Aorta (tissue), 5 donors: ENCODE measurements around the gene IFT25. TPM values are rescaled to one million over a fixed set of nuclear protein-coding genes. Genes with fewer than 3 reads are reported as not detected.
"Not testable (repeated sequence)": the region's sequence is repeated elsewhere in the genome, so short reads cannot be mapped to it uniquely, and the experiment has no call there.

Experiments
- ATAC-seq: fragments of 200-7000 bp; cut with Tn5 transposase; one replicate; pipeline ENCODE4 v1.9.1; 2022; ENCODE audit warnings: moderate library complexity; ENCODE audit not compliant: low FRiP score
- DNase-seq, 2 donors: peaks; one replicate each; pipeline ENCODE4 v3.0.0-alpha.2; 2020
- H3K27ac ChIP-seq, 2 donors: one replicate each; pipeline ENCODE4 v1.5.1; 2013; ENCODE audit warnings: low read length in 2 of 2, mild to moderate bottlenecking in 2 of 2, moderate library complexity in 2 of 2, control low read depth in 1 of 2, inconsistent platforms in 1 of 2, low read depth in 1 of 2
- H3K27me3 ChIP-seq, 2 donors: one replicate each; pipeline ENCODE4 v1.6.1; 2013; ENCODE audit warnings: control low read depth in 1 of 2, low read length in 1 of 2, mild to moderate bottlenecking in 1 of 2, moderate library complexity in 1 of 2; ENCODE audit not compliant: insufficient read depth in 2 of 2, control insufficient read depth in 1 of 2
- H3K36me3 ChIP-seq, 2 donors: one replicate each; pipeline ENCODE4 v1.6.1; 2013; ENCODE audit warnings: control low read depth in 1 of 2, low read length in 1 of 2, mild to moderate bottlenecking in 1 of 2; ENCODE audit not compliant: insufficient read depth in 2 of 2, control insufficient read depth in 1 of 2
- H3K4me1 ChIP-seq, 2 donors: one replicate each; pipeline ENCODE4 v1.6.1; 2013; ENCODE audit warnings: low read length in 2 of 2, control low read depth in 1 of 2, mild to moderate bottlenecking in 1 of 2, moderate library complexity in 1 of 2; ENCODE audit not compliant: insufficient read depth in 2 of 2, control insufficient read depth in 1 of 2
- H3K4me3 ChIP-seq, 2 donors: one replicate each; pipeline ENCODE4 v1.5.1; 2013; ENCODE audit warnings: low read length in 2 of 2, control low read depth in 1 of 2, mild to moderate bottlenecking in 1 of 2
- H3K9me3 ChIP-seq: one replicate; pipeline ENCODE4 v1.6.1; 2013; ENCODE audit warnings: mild to moderate bottlenecking, low read length; ENCODE audit not compliant: control insufficient read depth
- WGBS, 2 donors: extraction: QIAGEN DNeasy Blood & Tissue Kit; methylation state at CpG; one replicate each; pipeline ENCODE4 v1.1.7; 2013; 5-methylcytosine and 5-hydroxymethylcytosine counted together
- intact Hi-C, 2 donors: fragments of 100-400 bp; cut with DNase I; formaldehyde crosslinking; loops; one replicate each; pipeline versions ENCODE4 v1.14.2 to v1.15.0; 2022
- polyA plus RNA-seq, 2 donors: library from polyadenylated mRNA; stranded (reverse); fragments of 200-250 nt; gene quantifications; one replicate each; pipeline ENCODE4 v1.2.3, GENCODE V29; 2013
- total RNA-seq, 2 donors: library from RNA; stranded (reverse); fragmentation: NEBNext Ultra II Directional; extraction: Animal tissue kit (Norgen Biotek cat#: 25700); gene quantifications; one replicate each; pipeline ENCODE4 v1.2.1, GENCODE V29; 2021
- donor health status: healthy with polysubstance abuse.
- donor health status: Bipolar disorder and iron deficiency.
- donor health status: DM: no; HTN: no; CAD: no.
- donor health status: DM: no; HTN: no; CAD: no.
- donor health status: DM: yes; HTN: yes; CAD: no.

The IFT25 gene
- total and polyA plus RNA-seq, 4 donors = 14.8 to 39.5 (median 27.1) TPM

DNA sequence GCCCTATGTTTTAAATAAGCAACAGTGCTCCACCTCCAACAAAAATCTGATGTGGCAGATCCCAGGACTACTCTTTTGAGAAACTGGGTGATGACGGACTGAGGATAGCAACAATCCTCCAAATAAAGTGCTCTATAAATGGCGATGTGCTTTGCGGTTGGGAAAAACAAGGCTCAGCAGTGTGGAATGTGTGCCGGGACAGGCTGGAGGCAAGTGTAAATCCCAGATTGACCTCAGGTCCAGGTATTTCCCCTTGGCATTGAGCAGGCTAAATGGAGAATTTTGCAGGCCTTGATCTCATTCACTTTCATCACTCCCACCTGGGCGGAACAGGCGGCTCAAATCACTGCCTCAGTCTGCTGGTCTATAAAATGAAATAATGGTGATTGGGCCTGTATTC lies 35.7 kb upstream of the IFT25 start:
- Histone ChIP-seq H3K27me3 (no peaks in the 10 kb centered on the region), H3K9me3 (no peaks in the 10 kb centered on the region), H3K4me1 (no peaks in the 10 kb centered on the region), H3K4me3 (no peak overlapping the region), H3K36me3 (no peaks in the 10 kb centered on the region), H3K27ac (no peak overlapping the region)
- DNase-seq (no peak), ATAC-seq (no peak)
- intact Hi-C loops = no loop called here
- 90 to 94% methylated on average over 6 of the region's 6 CpGs for WGBS, 2 donors

DNA sequence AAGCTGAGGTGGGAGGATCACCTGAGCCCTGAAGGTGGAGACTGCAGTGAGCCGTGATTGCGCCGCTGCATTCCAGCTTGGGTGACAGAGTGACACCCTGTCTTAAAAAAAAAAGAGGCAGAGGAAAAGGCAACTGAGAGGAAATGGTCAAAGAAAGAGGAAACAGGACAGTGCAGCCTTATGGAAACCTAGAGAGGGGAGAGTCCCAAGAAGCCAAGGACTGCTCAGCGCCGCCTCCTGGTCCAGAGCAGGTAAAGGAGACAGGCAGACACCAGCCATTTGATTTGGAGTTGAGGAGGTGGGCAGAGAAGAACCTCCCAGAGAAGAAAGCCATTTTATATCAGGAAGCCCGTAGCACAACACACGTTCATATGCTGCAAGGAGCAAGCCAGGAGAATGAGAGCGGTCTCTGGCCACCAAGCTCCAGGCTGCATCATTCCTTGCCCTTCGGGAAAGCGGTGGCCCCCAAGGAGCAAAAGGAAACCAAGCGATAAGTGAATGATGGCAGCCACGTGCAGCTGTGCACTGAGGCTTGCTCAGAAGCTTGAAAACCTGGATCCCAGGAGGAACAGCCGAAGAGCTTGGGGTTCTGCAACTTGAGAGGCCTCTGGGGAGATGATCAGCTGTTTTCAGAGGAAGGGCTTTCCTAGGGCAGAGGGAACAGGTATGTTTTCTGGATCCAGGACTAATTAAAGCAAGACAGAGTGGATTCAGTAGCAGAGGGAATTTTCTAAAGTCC lies 34.4 kb upstream of the IFT25 start:
- no peaks in the 10 kb centered on the region for H3K27me3 ChIP-seq
- WGBS, 2 donors = 88 to 89% methylated on average over 13 of the region's 13 CpGs
- no peak overlapping the region for H3K27ac ChIP-seq
- H3K4me3 ChIP-seq = no peak overlapping the region
- intact Hi-C loops = no loop called here
- no peaks in the 10 kb centered on the region for H3K9me3 ChIP-seq
- ATAC-seq (no peak), DNase-seq (no peak)
- no peaks in the 10 kb centered on the region for H3K36me3 ChIP-seq
- H3K4me1 ChIP-seq = no peaks in the 10 kb centered on the region

DNA sequence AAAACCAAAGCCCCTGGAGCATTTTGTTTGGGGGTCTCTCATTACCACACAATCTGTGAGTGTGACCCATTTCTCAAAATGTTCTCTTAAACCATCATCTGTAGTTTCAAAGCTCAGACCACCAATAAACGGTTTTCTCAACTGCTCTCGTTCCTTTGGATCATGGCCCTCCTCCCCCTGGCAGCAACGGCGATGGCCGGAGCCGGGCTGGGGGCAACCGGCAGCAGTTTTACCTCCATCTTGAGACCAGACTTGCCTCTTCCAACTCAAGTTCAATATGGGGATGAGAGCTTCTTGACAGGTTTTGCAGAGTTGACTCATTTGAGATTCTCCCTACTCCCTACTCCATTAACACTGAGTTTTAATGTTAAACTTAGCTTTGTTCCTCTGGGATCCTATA lies 30.4 kb upstream of the IFT25 start:
- ATAC-seq = no peak
- WGBS, 2 donors = 95 to 96% methylated on average over 7 of the region's 7 CpGs
- no peak overlapping the region for H3K27ac ChIP-seq

DNA sequence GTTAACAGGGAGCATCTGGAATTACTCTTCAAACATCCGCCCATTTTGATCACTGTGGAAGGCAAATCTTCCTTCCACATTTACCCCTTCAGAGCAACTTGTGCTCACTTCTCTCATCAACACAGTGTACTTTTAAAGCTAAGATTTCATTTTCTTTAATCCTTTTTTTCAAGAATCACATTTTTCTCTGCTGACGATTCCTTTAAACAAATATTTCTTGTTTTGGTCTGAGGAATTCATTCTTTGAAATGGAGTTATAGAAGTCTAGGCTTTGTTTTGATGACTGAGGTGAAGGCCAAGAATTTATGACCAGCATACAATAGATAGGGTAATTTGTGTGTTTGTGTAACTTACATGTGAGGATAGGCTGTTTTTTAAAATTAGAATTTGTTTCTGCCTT lies 26.2 kb upstream of the IFT25 start:
- intact Hi-C loops = no loop called here
- Histone ChIP-seq H3K4me3 (no peak overlapping the region), H3K36me3 (peaks cover 1 to 5% of the 10 kb centered on the region in 2 donors), H3K27ac (peak overlapping the region in 1 of 2 donors; percentile 31), H3K4me1 (no peaks in the 10 kb centered on the region), H3K9me3 (no peaks in the 10 kb centered on the region), H3K27me3 (no peaks in the 10 kb centered on the region)
- 32 to 37% methylated on average over 2 of the region's 2 CpGs for WGBS, 2 donors
- no peak for DNase-seq
- ATAC-seq = no peak

More for the DNA sequence above, 30.4 kb upstream of the IFT25 start:
- Histone ChIP-seq H3K4me3 (no peak overlapping the region), H3K9me3 (no peaks in the 10 kb centered on the region), H3K27me3 (no peaks in the 10 kb centered on the region), H3K36me3 (no peaks in the 10 kb centered on the region), H3K4me1 (no peaks in the 10 kb centered on the region)
- intact Hi-C loops = no loop called here
- DNase-seq = no peak

DNA sequence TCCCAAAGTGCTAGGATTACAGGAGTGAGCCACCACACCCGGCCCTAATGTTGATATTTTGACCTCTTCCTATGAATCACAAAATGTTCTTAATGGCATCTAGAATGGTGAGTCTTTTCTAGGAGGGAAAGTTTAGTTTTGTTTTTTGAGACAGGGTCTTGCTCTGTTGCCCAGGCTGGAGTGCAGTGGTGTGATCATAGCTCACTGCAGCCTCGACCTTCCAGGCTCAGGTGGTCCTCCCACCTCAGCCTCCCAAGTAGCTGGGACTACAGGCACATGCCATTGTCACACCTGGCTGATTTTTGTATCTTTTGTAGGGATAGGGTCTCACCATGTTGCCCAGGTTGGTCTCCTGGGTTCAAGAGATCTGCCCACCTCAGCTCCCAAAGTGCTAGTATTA lies 23.8 kb upstream of the IFT25 start:
- H3K36me3 ChIP-seq, DNase-seq, H3K4me1 ChIP-seq, intact Hi-C loops, H3K9me3 ChIP-seq, H3K27me3 ChIP-seq, H3K4me3 ChIP-seq, ATAC-seq, H3K27ac ChIP-seq: not testable (repeated sequence)
- 93% methylated on average over 2 of the region's 2 CpGs for WGBS, 2 donors

DNA sequence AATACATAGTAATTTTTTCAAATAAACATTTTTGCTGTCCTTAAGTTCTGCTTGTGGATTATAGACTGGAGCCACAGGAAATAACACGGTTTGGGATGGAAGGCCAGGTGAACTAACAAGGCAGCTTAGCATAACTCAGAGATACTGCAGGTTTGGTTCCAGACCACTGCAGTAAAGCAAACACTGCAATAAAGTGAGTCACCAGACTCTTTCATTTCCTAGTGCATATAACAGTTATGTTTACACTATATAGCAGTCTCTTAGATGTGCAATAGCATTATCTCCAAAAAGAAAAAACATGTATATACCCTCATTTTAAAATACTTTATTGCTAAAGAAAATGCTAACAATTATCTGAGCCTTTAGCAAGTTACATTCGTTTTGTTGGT lies 22.6 kb upstream of the IFT25 start:
- ATAC-seq (no peak), DNase-seq (no peak)
- no peaks in the 10 kb centered on the region for H3K4me1 ChIP-seq
- H3K27me3 ChIP-seq = no peaks in the 10 kb centered on the region
- peaks cover 5 to 9% of the 10 kb centered on the region in 2 donors for H3K36me3 ChIP-seq
- 70 to 84% methylated on average over 2 of the region's 2 CpGs for WGBS, 2 donors
- no peaks in the 10 kb centered on the region for H3K9me3 ChIP-seq
- intact Hi-C loops = no loop called here
- H3K27ac ChIP-seq = no peak overlapping the region
- no peak overlapping the region for H3K4me3 ChIP-seq

DNA sequence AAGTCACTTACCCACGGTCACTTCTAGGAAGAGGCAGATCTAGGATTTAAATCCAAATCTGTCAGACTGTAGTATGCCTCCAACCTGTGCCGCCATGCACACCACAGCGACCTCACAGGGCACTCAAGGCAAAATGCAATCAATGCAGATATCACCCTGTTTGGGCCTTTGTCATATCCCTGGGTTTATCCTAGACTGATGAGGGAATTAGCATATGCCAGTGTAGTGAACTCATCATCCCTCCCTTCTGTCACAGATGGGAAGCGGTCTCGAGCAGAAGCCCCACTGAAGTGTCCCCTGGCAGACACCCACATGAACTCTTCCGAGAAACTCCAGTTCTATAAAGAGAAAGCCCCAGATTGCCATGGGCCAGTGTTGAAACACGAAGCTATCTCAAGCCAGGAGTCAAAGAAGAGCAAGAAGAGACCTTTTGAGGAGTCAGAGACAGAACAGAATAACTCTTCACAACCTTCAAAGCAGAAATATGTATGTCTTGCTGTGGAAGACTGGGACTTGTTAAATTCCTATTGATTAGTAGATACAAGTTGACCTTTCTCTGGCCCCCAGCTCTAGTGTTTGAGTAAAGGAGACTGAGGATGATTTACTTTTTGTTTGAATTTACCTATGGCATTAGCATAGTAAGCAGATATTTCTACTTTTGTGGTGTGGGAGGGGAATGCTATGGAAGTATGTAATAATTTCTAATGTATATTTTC lies 22.1 kb upstream of the IFT25 start:
- H3K27ac ChIP-seq = no peak overlapping the region
- H3K27me3 ChIP-seq = no peaks in the 10 kb centered on the region
- 89 to 91% methylated on average over 7 of the region's 7 CpGs for WGBS, 2 donors
- no peaks in the 10 kb centered on the region for H3K4me1 ChIP-seq
- no peak overlapping the region for H3K4me3 ChIP-seq
- H3K9me3 ChIP-seq = no peaks in the 10 kb centered on the region
- no peak for ATAC-seq
- DNase-seq = no peak
- intact Hi-C loops = no loop called here
- H3K36me3 ChIP-seq = peaks cover 5 to 12% of the 10 kb centered on the region in 2 donors

DNA sequence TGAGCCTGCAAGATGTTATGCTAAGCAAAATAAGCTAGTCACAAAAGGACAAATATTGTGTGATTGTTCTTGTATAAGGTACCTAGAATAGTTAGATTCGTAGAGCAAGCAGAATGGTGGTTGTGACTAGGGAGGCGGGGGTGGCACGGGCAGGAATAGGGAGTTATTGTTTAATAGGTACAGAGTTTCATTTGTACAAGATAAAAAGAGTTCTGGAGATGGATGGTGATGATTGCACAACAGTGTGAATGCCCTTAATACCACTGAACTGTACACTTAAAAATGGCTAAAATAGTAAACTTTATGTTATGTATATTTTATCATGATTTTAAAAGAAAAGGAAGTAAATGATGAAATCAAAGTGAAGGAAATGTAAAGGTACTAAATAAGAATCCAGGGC lies 21.3 kb upstream of the IFT25 start:
- Histone ChIP-seq H3K4me3 (no peak overlapping the region), H3K36me3 (peaks cover 10 to 14% of the 10 kb centered on the region in 2 donors), H3K27me3 (no peaks in the 10 kb centered on the region), H3K27ac (no peak overlapping the region), H3K9me3 (no peaks in the 10 kb centered on the region), H3K4me1 (no peaks in the 10 kb centered on the region)
- DNase-seq (no peak), ATAC-seq (no peak)
- 84 to 93% methylated on average over 3 of the region's 3 CpGs for WGBS, 2 donors
- intact Hi-C loops = no loop called here

DNA sequence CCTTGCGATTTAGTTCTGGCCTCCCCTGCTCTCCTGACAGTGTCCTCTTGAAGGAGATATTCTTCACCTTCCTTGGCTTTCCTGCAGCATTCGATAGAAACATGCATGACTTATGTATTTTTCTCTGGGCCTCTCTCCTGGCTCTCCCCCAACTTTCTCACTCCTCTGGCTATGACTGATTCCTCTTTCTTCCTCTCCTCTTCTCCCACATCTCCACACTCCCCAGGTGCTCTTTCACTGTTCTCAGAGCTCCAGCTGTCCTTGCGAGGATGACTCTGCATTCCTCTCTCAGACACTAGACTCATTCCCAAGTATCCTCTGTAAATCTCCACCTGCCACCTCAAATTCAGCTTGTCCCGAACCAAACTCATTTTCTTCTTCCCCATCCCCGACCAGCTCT lies 18.6 kb upstream of the IFT25 start:
- WGBS, 2 donors = 66 to 67% methylated on average over 5 of the region's 5 CpGs
- no peaks in the 10 kb centered on the region for H3K9me3 ChIP-seq
- no peak overlapping the region for H3K27ac ChIP-seq
- intact Hi-C loops = no loop called here
- no peak overlapping the region for H3K4me3 ChIP-seq
- no peak for DNase-seq
- no peaks in the 10 kb centered on the region for H3K27me3 ChIP-seq
- H3K4me1 ChIP-seq = no peaks in the 10 kb centered on the region
- ATAC-seq = no peak
- peaks cover 11 to 15% of the 10 kb centered on the region in 2 donors for H3K36me3 ChIP-seq
